GM12864 (cell line): ENCODE measurements around the gene THBS2.

Experiments
- DNase-seq: peaks from one replicate; pipeline ENCODE4 v3.0.0-alpha.2; 2011; ENCODE audit warnings: low read depth
- H3K4me3 ChIP-seq: 2 replicates; pipeline ENCODE4 v1.5.1; 2011; ENCODE audit warnings: mild to moderate bottlenecking, low read depth, low read length, control low read depth
- TF ChIP-seq, protein P1 (sequence below): IDR thresholded peaks from 2 replicates; pipeline ENCODE4 v1.5.1; 2011; ENCODE audit warnings: low read depth, mild to moderate bottlenecking, moderate library complexity, low read length, control low read depth, inconsistent platforms; ENCODE audit errors: missing control alignments

THBS2 gene

DNA sequence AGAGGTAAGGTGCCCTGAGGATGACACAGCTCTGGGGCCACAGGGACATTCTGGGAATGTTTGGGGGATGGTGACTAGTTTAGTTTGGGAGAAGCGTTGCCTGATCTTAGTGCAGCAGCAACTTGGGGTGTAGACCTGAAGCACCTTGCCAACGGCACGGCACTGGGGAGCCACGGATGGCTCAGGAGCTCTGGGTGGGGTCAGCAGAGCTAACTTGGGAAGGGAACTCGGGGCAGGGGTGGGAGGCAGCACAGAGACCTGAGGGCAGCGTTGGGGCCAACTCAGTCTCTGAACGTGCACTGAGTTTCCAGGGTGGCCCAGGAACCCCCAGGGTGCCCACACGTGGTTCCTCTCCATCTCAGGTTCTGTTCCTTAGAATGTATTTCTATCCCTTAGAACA, 14.9 kb downstream of the THBS2 start:
- H3K4me3 ChIP-seq: no peak overlapping the region
- TF ChIP-seq, protein P1, sequence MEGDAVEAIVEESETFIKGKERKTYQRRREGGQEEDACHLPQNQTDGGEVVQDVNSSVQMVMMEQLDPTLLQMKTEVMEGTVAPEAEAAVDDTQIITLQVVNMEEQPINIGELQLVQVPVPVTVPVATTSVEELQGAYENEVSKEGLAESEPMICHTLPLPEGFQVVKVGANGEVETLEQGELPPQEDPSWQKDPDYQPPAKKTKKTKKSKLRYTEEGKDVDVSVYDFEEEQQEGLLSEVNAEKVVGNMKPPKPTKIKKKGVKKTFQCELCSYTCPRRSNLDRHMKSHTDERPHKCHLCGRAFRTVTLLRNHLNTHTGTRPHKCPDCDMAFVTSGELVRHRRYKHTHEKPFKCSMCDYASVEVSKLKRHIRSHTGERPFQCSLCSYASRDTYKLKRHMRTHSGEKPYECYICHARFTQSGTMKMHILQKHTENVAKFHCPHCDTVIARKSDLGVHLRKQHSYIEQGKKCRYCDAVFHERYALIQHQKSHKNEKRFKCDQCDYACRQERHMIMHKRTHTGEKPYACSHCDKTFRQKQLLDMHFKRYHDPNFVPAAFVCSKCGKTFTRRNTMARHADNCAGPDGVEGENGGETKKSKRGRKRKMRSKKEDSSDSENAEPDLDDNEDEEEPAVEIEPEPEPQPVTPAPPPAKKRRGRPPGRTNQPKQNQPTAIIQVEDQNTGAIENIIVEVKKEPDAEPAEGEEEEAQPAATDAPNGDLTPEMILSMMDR: no peak
- DNase-seq: no peak

DNA sequence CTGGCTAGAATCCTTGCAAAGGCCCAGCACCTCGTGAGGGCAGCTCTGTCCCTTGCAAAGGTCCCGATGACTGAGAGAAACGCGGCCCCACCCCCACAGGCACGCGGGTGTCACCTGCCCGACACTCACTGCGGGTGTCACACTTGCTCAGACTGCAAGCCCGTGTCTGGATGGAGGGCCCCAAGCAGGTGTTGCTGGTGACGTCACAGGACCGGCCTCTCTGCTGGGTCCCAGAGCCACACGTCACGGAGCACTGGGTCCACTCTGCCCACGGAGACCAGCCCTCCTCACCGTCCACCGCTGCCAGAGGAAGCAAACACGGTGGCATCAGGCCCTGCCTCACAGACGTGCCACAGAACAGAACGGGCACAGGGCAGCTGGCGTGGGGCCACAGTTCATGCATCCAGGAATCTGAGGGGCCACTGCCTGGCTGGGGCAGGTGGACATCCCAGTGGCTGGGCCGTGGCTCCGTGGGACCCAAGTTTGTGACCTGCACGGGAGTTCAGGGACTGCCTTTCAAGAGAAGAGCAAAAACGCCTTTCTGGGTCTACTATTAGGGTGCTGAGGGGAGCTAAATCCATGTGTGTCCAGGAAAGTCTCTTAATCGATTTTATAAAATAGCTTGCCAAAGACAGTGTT, 16.0 kb downstream of the THBS2 start:
- TF ChIP-seq, protein P1: no peak
- DNase-seq: no peak
- H3K4me3 ChIP-seq: no peak overlapping the region

GRCh38 chr6:169236988-169237387, 16.7 kb downstream of the THBS2 start:
- no peak for DNase-seq
- TF ChIP-seq, protein P1: no peak
- no peak overlapping the region for H3K4me3 ChIP-seq

GRCh38 chr6:169236545-169236944, 17.1 kb downstream of the THBS2 start:
- H3K4me3 ChIP-seq: no peak overlapping the region
- no peak for DNase-seq
- TF ChIP-seq, protein P1: no peak

DNA sequence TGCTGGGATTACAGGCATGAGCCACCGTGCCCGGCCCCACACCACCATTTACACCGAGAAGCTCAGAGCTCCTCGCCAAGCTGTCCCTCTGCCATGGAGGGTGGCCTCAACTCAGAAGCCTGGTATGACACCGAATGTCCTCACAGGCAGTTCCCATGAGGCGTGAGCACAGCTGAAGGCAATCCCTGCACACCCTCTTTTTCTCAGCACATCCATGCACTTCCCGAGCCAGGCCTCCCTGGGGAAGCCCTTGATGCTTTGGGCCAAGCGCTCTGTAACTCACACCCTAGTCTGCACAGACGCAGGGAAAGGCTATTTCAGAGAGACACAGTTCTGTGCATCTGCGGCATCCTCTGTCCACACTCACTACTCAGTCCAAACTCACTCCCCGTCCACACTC, 18.4 kb downstream of the THBS2 start:
- no peak for DNase-seq
- TF ChIP-seq, protein P1: no peak
- H3K4me3 ChIP-seq: no peak overlapping the region

DNA sequence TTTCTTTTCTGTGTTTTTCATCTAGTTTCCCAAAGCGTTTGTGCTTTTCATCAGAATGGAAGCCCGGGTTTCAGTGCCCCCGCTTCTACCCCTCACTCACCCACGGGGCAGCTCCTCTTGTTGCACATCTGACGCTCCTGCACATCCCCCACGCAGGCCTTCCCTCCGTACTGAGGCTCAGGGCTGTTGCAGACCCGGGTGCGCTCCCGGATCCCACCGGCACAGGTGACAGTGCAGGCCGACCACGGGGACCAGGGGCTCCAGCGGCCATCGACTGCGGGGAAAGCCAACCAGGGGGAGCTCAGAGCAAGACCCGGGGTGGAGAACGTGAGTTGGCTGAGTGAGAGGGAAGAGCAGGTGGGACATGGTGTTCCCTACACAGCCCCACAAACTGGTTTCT, 19.0 kb downstream of the THBS2 start:
- no peak overlapping the region for H3K4me3 ChIP-seq
- DNase-seq: no peak
- TF ChIP-seq, protein P1: no peak

- TF ChIP-seq, protein P1: no peak
- no peak for DNase-seq
- H3K4me3 ChIP-seq: no peak overlapping the region
These were observed 19.8 kb downstream of the THBS2 start for GRCh38 chr6:169233832-169234231.
